HL-60 (cell line): ENCODE measurements around the gene CCDC89.

Experiments used
- POLR2AphosphoS5 ChIP-seq: IDR thresholded peaks from 2 replicates; pipeline ENCODE4 v1.6.1; 2012; ENCODE audit warnings: low read depth
- TF ChIP-seq, protein P1 (sequence below): IDR thresholded peaks from one replicate; pipeline ENCODE4 v1.5.1; 2011; ENCODE audit warnings: low read length, control low read depth, inconsistent platforms; ENCODE audit not compliant: insufficient read depth

DNA sequence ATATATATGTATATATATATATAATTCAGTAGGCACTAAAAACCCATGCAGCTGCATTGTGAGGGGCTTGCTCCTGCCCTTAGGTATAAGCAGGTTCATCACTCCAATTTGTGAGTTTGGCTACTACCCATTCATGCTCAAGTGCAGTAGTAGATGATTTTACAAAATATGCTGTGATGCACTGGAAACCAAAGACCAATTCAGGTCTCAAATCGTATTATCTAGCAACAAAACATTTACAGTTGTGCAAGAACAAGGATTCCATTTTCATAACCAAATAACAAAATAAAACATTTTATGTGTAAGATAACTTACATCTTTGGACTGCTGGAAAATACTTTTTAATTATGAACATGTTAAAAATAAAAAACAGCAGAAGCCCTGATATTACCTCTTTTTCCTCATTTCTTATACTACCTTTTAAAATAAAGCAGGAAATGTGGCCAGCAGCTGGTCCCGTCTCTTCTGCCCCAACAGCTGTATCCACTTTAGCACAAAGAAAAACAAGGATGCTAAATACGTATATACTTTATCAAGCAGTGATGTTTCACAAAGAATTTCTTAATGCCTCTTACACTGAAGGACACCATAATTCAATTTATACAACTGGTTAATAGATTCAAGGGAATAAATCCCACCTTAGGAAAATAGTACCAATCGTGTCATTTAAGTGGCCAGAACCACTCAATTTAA lies 23.9 kb downstream of the CCDC89 start:
- TF ChIP-seq, protein P1, sequence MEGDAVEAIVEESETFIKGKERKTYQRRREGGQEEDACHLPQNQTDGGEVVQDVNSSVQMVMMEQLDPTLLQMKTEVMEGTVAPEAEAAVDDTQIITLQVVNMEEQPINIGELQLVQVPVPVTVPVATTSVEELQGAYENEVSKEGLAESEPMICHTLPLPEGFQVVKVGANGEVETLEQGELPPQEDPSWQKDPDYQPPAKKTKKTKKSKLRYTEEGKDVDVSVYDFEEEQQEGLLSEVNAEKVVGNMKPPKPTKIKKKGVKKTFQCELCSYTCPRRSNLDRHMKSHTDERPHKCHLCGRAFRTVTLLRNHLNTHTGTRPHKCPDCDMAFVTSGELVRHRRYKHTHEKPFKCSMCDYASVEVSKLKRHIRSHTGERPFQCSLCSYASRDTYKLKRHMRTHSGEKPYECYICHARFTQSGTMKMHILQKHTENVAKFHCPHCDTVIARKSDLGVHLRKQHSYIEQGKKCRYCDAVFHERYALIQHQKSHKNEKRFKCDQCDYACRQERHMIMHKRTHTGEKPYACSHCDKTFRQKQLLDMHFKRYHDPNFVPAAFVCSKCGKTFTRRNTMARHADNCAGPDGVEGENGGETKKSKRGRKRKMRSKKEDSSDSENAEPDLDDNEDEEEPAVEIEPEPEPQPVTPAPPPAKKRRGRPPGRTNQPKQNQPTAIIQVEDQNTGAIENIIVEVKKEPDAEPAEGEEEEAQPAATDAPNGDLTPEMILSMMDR = no peak
- TF ChIP-seq POLR2AphosphoS5 = no peak
